ENCODE measurements around the gene MICALL2.
A peak's percentile ranks its signal among the peaks of the same experiment; 100 is the strongest.

Gene MICALL2

GRCh38 chr7:1503816-1504775 is 44.8 kb upstream of the MICALL2 start, which contains the start of gene INTS1 (continued):
- no peak for TF ChIP-seq BCL6B (tag by site-specific recombination; IDR thresholded peaks at IDR 0.05)
- peak; percentile 30; the same call in 1 of the 2 replicates for TF ChIP-seq ZIC2 (tag by site-specific recombination; IDR thresholded peaks at IDR 0.05)
- 0 out of 2 replicates have a peak, but pooled peaks have one; percentile 19 for TF ChIP-seq SP7 (tag by site-specific recombination; IDR thresholded peaks at IDR 0.05)
- TF ChIP-seq ZNF24 (tag by site-specific recombination; IDR thresholded peaks at IDR 0.05), result no peak
- no peak for TF ChIP-seq ZSCAN4 (tag by site-specific recombination; IDR thresholded peaks at IDR 0.05)
- TF ChIP-seq ZNF18 (tag by site-specific recombination; IDR thresholded peaks at IDR 0.05), result 0 out of 2 replicates have a peak, but pooled peaks have one; percentile 31
- TF ChIP-seq ZBTB10 (tag by site-specific recombination; IDR thresholded peaks at IDR 0.05), result no peak
- TF ChIP-seq ZNF202 (tag by site-specific recombination; IDR thresholded peaks at IDR 0.05; ENCODE audit: borderline replicate concordance), result no peak
- TF ChIP-seq ZNF157 (tag by site-specific recombination; IDR thresholded peaks at IDR 0.05), result no peak
- TF ChIP-seq SP3 (tag by site-specific recombination; IDR thresholded peaks at IDR 0.05), result peak; percentile 50; the same call in 1 of the 2 replicates
- TF ChIP-seq KLF16 (tag by site-specific recombination; IDR thresholded peaks at IDR 0.05), result no peak
- TF ChIP-seq GLI2 (tag by site-specific recombination; IDR thresholded peaks at IDR 0.05; ENCODE audit: borderline replicate concordance, low read depth), result no peak
- no peak for TF ChIP-seq ZNF792 (tag by site-specific recombination; IDR thresholded peaks at IDR 0.05)
- peak; percentile 44; the same call in 1 of the 2 replicates for TF ChIP-seq ZFP69B (tag by site-specific recombination; IDR thresholded peaks at IDR 0.05)
- TF ChIP-seq ZNF223 (tag by site-specific recombination; IDR thresholded peaks at IDR 0.05), result no peak
- TF ChIP-seq IKZF3 (tag by site-specific recombination; IDR thresholded peaks at IDR 0.05), result no peak
- TF ChIP-seq ZFP3 (tag by site-specific recombination; IDR thresholded peaks at IDR 0.05; ENCODE audit: low read depth), result no peak
- TF ChIP-seq ZNF521 (tag by site-specific recombination; IDR thresholded peaks at IDR 0.05), result no peak
- TF ChIP-seq ZNF426 (tag by site-specific recombination; IDR thresholded peaks at IDR 0.05), result no peak
- no peak for TF ChIP-seq ZNF555 (tag by site-specific recombination; conservative IDR thresholded peaks at IDR 0.05)
- TF ChIP-seq ZNF677 (tag by site-specific recombination; IDR thresholded peaks at IDR 0.05), result no peak
- no peak for TF ChIP-seq ZNF701 (tag by site-specific recombination; IDR thresholded peaks at IDR 0.05)
- no peak for TF ChIP-seq ZNF350 (tag by site-specific recombination; IDR thresholded peaks at IDR 0.05)
- TF ChIP-seq ZNF324 (tag by site-specific recombination; IDR thresholded peaks at IDR 0.05), result no peak
- TF ChIP-seq ZNF621 (tag by site-specific recombination; IDR thresholded peaks at IDR 0.05), result no peak
- TF ChIP-seq ZNF354C (tag by site-specific recombination; IDR thresholded peaks at IDR 0.05; ENCODE audit: borderline replicate concordance, low read depth), result no peak
- peak; percentile 42; the same call in 1 of the 2 replicates for TF ChIP-seq YY2 (tag by site-specific recombination; IDR thresholded peaks at IDR 0.05)
- TF ChIP-seq ZNF791 (tag by site-specific recombination; IDR thresholded peaks at IDR 0.05), result no peak
- TF ChIP-seq ZNF843 (tag by site-specific recombination; IDR thresholded peaks at IDR 0.05), result no peak
- no peak for TF ChIP-seq ZNF664 (tag by site-specific recombination; IDR thresholded peaks at IDR 0.05)
- 0 out of 2 replicates have a peak, but pooled peaks have one; percentile 17 for TF ChIP-seq ZBTB8A (tag by site-specific recombination; IDR thresholded peaks at IDR 0.05)
- TF ChIP-seq ZNF558 (tag by site-specific recombination; IDR thresholded peaks at IDR 0.05), result no peak
- no peak for TF ChIP-seq MEIS1 (CRISPR knock-in tag; IDR thresholded peaks at IDR 0.05; ENCODE audit: borderline replicate concordance)

All from HEK293 (cell line).